CD4-positive, alpha-beta T cell (primary cell): Measurements from ENCODE around the gene DNAJC8. TPM values are rescaled to one million over a fixed set of nuclear protein-coding genes. Genes with fewer than 3 reads are reported as not detected.

Source experiments
- ATAC-seq: fragments of 200-7000 bp; cut with Tn5 transposase; one replicate; pipeline ENCODE4 v1.10.0; 2022; ENCODE audit warnings: mild to moderate bottlenecking; ENCODE audit not compliant: poor library complexity
- CTCF ChIA-PET: fragments of 350-600 bp; sonication (Branson Sonifier 250); formaldehyde crosslinking; loops from one replicate; lab custom pipeline; 2021; ENCODE audit warnings: antibody characterized with exemption, inconsistent platforms; lab: Charles Lee
- POLR2A ChIA-PET: fragments of 350-600 bp; sonication (Branson Sonifier 250); formaldehyde crosslinking; loops from one replicate; lab custom pipeline; 2021; ENCODE audit warnings: antibody characterized with exemption, inconsistent platforms; lab: Charles Lee
- DNase-seq, 14 experiments: peaks; one replicate each; pipeline ENCODE4 v3.0.0-alpha.2; 2013 to 2020; ENCODE audit warnings: mixed read lengths in 2 of 14
- H3K27ac ChIP-seq, 2 donors: one replicate each; pipeline versions ENCODE4 v1.5.1 to v1.7.0; 2013; ENCODE audit warnings: low read length in 2 of 2, low read depth in 1 of 2, mild to moderate bottlenecking in 1 of 2
- H3K27me3 ChIP-seq, 2 experiments: 1 replicate in 1 of 2; 2 replicates in 1 of 2; pipeline versions ENCODE4 v1.6.1 to v1.7.0; 2013; ENCODE audit warnings: low read length in 2 of 2, control low read depth in 1 of 2, mild to moderate bottlenecking in 1 of 2, moderate library complexity in 1 of 2; ENCODE audit not compliant: insufficient read depth in 2 of 2, control insufficient read depth in 1 of 2
- H3K36me3 ChIP-seq: one replicate; pipeline ENCODE4 v1.6.1; 2013; ENCODE audit warnings: low read length, control low read depth; ENCODE audit not compliant: insufficient read depth
- H3K4me1 ChIP-seq: one replicate; pipeline ENCODE4 v1.6.1; 2013; ENCODE audit warnings: low read length, control low read depth; ENCODE audit not compliant: insufficient read depth
- H3K4me3 ChIP-seq: one replicate; pipeline ENCODE4 v1.5.1; 2013; ENCODE audit warnings: mild to moderate bottlenecking, low read length, moderate library complexity
- H3K9me3 ChIP-seq, 2 experiments: 1 replicate in 1 of 2; 2 replicates in 1 of 2; pipeline versions ENCODE4 v1.6.1 to v1.7.0; 2013; ENCODE audit warnings: low read length in 2 of 2, mild to moderate bottlenecking in 2 of 2, control low read depth in 1 of 2, moderate library complexity in 1 of 2; ENCODE audit not compliant: control insufficient read depth in 1 of 2, insufficient read depth in 1 of 2
- H3K27ac Mint-ChIP-seq: one replicate; pipeline ENCODE4 v1.8.0; 2020; ENCODE audit warnings: mixed read lengths
- H3K27me3 Mint-ChIP-seq: one replicate; pipeline ENCODE4 v1.8.0; 2021; ENCODE audit warnings: mixed read lengths
- H3K36me3 Mint-ChIP-seq: one replicate; pipeline ENCODE4 v1.8.0; 2021; ENCODE audit warnings: low read depth, mixed read lengths
- H3K4me1 Mint-ChIP-seq: one replicate; pipeline ENCODE4 v1.8.0; 2021; ENCODE audit warnings: low read depth, mixed read lengths
- H3K4me3 Mint-ChIP-seq: one replicate; pipeline ENCODE4 v1.8.0; 2020; ENCODE audit warnings: mild to moderate bottlenecking, mixed read lengths
- H3K9me3 Mint-ChIP-seq: one replicate; pipeline ENCODE4 v1.8.0; 2020; ENCODE audit warnings: mixed read lengths
- CTCF ChIP-seq: fragments of 200-600 bp; IDR thresholded peaks from one replicate; pipeline ENCODE4 v1.8.0; 2022; ENCODE audit warnings: antibody characterized with exemption, mild to moderate bottlenecking
- intact Hi-C, 2 experiments: fragments of 100-400 bp; cut with DNase I in 1 of 2; cut with micrococcal nuclease in 1 of 2; formaldehyde crosslinking; loops; one replicate each; pipeline versions ENCODE4 v1.15.1 to v1.9.0; 2023 to 2025; cut with DNase I, micrococcal nuclease
- total RNA-seq, 174 experiments: library from RNA in 2 of 174; stranded (reverse) in 2 of 174; gene quantifications; one replicate each; pipeline ENCODE4 v1.2.3 and lab custom pipeline; 2021 to 2026

DNAJC8 gene
- total RNA-seq, 2 experiments from 2014 or later, result 56.3 to 56.9 TPM

DNA sequence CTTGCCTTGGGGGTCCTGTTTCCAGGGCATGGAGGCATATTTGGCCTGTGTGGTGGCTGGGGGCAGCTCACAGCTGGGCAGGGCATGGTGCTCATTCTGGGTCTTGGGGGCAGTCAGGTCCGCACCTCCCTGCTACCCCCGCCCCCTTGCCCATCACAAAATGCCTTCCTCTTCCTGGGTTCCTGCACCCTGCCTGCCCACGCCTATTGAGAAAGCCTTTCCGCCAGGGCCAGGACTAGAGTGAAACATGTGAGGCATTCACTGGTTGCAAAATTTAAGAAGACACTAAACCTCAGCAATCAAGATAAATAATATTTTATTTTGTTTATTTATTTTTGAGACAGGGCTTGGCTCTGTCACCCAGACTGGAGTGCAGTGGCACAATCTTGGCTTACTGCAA is 76.0 kb downstream of the DNAJC8 start:
- Mint-ChIP-seq H3K36me3 (no peaks in the 10 kb centered on the region), H3K4me3 (no peak overlapping the region), H3K4me1 (no peaks in the 10 kb centered on the region), H3K27ac (no peak overlapping the region), H3K27me3 (peaks cover 12% of the 10 kb centered on the region), H3K9me3 (no peaks in the 10 kb centered on the region)
- Histone ChIP-seq H3K4me1 (no peaks in the 10 kb centered on the region), H3K4me3 (no peak overlapping the region), H3K36me3 (no peaks in the 10 kb centered on the region), H3K27me3 (no peaks in the 10 kb centered on the region), H3K9me3 (no peaks in the 10 kb centered on the region), H3K27ac (no peak overlapping the region)
- ChIA-PET POLR2A (no interaction called here), CTCF (no interaction called here)
- ATAC-seq (no peak), DNase-seq (peak in 1 of 14 experiments; percentile 44)
- TF ChIP-seq CTCF, result no peak
- intact Hi-C loops, result loop anchor here in 1 of 2 experiments (5.0 kb wide), 1 partner anchor 45 kb away; no protein-coding TSS in a partner anchor

DNA sequence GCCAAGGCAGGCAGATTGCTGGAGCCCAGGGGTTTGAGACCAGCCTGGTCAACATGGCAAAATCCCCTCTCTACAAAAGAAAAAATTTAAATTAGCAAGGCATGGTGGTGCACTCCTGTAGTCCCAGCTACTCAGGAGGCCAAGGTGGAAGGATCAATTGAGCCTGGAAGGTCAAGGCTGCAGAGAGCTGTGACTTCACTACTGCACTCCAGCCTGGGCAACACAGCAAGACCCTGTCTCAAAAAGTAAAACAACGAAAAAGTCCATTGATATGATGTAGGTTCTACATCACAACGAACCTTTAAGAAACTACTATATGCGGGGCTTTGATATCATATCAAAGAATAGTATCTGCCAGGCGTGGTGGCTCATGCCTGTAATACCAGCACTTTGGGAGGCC is 77.2 kb downstream of the DNAJC8 start:
- Mint-ChIP-seq H3K4me3 (no peak overlapping the region), H3K27ac (no peak overlapping the region), H3K9me3 (no peaks in the 10 kb centered on the region), H3K27me3 (peaks cover 5% of the 10 kb centered on the region), H3K36me3 (no peaks in the 10 kb centered on the region), H3K4me1 (no peaks in the 10 kb centered on the region)
- POLR2A ChIA-PET, result no interaction called here
- no peak for TF ChIP-seq CTCF
- ATAC-seq (no peak), DNase-seq (no peak)
- Histone ChIP-seq H3K27ac (no peak overlapping the region), H3K27me3 (no peaks in the 10 kb centered on the region), H3K9me3 (no peaks in the 10 kb centered on the region), H3K4me1 (no peaks in the 10 kb centered on the region), H3K36me3 (no peaks in the 10 kb centered on the region), H3K4me3 (no peak overlapping the region)
- CTCF ChIA-PET, result no interaction called here
- intact Hi-C loops, result loop anchor here in 1 of 2 experiments (5.0 kb wide), 1 partner anchor 43 kb away; no protein-coding TSS in a partner anchor

DNA sequence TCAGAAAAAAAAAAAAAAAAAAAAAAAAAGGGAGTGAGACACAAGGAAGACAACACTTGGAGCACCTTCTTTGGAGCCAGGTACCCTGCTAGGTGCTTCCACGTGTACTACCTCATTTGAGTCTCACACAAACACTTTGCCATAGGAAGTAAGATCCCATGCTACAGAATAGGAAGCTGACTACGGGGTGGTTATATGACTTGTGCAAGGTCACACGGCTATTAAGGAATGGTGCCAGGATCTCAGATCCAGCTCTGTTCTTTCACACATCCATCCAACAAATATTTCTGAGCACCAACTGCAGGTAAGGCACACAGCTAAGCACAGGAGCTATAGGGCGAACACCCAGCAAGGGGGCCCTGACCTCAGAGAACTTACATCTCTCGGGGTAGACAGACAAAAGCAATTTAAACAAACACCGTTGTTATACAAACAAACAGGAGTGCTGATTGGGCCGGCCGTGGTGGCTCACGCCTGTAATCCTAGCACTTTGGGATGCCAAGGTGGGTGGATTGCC is 78.7 kb downstream of the DNAJC8 start:
- DNase-seq (no peak), ATAC-seq (no peak)
- H3K4me3 ChIP-seq, result no peak overlapping the region
- no peak overlapping the region for H3K27ac ChIP-seq
- H3K27me3 ChIP-seq, result no peaks in the 10 kb centered on the region
- no peak for TF ChIP-seq CTCF
- no peaks in the 10 kb centered on the region for H3K36me3 Mint-ChIP-seq
- no peaks in the 10 kb centered on the region for H3K4me1 ChIP-seq
- H3K9me3 ChIP-seq, result no peaks in the 10 kb centered on the region
- H3K27ac Mint-ChIP-seq, result no peak overlapping the region
- POLR2A ChIA-PET, result no interaction called here
- H3K4me1 Mint-ChIP-seq, result no peaks in the 10 kb centered on the region
- no peak overlapping the region for H3K4me3 Mint-ChIP-seq
- intact Hi-C loops, result no loop called here
- H3K36me3 ChIP-seq, result no peaks in the 10 kb centered on the region
- CTCF ChIA-PET, result no interaction called here
- H3K27me3 Mint-ChIP-seq, result peaks cover 3% of the 10 kb centered on the region
- H3K9me3 Mint-ChIP-seq, result no peaks in the 10 kb centered on the region

Other genes with a start within 250 kb of the DNAJC8 start
- gene EYA3, start 144.4 kb downstream of the DNAJC8 start, total RNA-seq, result 1 to 10 TPM; 5.7 to 6.4 TPM
- under 1 TPM; 0.47 to 0.53 TPM for gene PTAFR, start 56.3 kb downstream of the DNAJC8 start, total RNA-seq
- 10 to 100 TPM; 77.4 to 78.0 TPM for gene ATP5IF1, start 3.1 kb upstream of the DNAJC8 start, total RNA-seq
- 1 to 10 TPM; 8.8 to 9.6 TPM for gene SESN2, start 26.5 kb upstream of the DNAJC8 start, total RNA-seq
- gene MED18, start 96.0 kb upstream of the DNAJC8 start, total RNA-seq, result 1 to 10 TPM; 1.9 to 4.8 TPM
- gene PHACTR4, start 136.7 kb upstream of the DNAJC8 start, total RNA-seq, result 10 to 100 TPM; 26.0 to 26.3 TPM